T47D (cell line): ENCODE results near the gene AHR.

Experiments
- DNase-seq, 2 experiments: peaks; one replicate each; pipeline versions ENCODE4 v3.0.0 to v3.0.0-alpha.2; 2011 to 2012; ENCODE audit warnings: low read depth in 1 of 2, low spot score in 1 of 2
- JUND ChIP-seq: IDR thresholded peaks from 2 replicates; pipeline ENCODE4 v1.6.1; 2012; ENCODE audit warnings: low read depth
- in situ Hi-C: cut with HindIII; loops from 2 replicates; pipeline ENCODE4 v1.10.0; 2016; ENCODE audit warnings: low sequenced_read_pairs, low pct_unique_long_range_greater_than_20kb

Gene AHR

DNA sequence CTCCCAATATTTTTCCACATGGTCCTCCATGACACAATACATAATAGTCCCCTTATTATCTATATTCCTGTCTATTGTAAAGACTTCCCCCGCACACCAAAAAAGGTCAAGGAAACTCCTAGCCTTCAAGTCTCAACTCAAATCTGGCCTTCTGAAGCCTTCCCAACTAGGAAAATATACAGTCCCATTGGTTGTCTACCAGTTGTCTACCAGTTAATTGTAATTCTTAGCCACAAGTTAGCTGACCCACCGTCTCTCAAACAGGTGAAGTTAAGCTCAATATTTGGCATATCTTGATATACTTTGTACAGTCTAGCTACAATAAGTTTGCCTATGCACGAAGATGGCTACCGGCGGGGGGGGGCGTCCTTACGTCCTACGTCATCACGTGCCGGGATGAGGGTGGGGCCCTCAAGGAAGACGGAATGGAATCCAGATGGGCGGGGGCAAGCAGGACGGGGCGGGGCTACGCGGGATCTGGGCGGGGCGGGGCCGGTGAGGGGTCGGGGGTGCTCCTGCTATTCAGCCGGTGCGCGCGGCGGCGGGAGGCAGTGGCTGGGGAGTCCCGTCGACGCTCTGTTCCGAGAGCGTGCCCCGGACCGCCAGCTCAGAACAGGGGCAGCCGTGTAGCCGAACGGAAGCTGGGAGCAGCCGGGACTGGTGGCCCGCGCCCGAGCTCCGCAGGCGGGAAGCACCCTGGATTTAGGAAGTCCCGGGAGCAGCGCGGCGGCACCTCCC, at the start of gene AHR:
Gene AHR (plus strand): TSS at position 551 of the 738 bp plus-strand sequence. CDS start 613 bp downstream, outside the sequence.
- DNase-seq: peak; percentile 79 to 97
- in situ Hi-C loops: no loop called here
- no peak for TF ChIP-seq JUND

DNA sequence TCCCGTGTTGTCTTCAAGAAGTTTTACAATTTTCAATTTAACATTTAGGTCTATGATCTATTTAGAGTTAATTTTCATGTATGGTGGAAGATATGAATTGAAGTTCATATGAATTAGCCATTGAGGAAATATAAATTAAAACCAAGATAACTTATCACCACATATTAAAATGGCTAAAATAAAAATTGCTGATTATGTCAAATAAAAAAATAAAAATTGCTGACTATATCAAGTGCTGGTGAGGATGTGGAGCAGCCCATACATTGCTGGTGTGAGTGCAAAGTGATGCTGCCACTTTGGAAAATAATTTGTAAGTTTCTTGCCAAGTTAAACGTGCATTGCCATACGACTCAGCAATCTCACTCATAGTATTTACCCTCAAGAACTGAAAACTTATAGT, 44.6 kb upstream of the AHR start:
- in situ Hi-C loops: no loop called here
- DNase-seq: no peak
- TF ChIP-seq JUND: no peak

DNA sequence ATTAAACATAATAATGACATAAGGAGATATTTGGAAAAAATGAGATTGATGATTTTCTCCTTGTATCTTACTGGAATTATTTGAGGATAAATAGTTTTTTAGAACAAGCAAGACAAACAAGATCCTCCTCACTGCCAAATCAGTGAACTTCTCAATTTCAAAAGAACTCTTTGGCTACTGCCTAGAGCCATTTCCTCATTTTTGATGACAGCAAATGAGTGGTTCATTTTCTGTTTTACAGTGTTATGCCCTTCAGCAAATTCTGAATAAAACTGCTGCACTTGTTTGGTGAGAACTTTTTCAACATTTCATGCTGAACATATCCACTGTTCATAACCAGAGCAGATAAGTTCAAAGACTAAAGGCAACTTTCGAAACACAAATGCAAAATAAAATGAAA, 42.5 kb upstream of the AHR start:
- in situ Hi-C loops: no loop called here
- no peak for TF ChIP-seq JUND
- DNase-seq: no peak

DNA sequence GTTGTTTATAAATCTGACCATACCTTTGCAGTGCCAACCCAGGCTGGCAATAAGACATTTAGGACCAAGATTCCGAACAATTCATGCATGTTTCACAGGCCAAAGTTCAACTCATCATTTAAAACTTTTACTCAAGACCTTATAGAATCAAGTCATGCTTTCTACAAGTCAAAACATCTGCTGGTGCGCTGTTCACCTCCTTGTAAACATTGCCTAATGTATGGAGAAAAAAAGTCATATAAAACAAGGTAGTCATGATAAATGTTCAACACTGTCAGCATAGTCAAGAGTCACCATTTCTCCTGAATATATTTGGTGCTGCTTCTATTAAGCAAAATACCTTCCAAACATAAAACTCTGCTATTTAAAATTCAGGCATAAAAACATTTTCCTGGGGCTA, 42.1 kb upstream of the AHR start:
- no peak for TF ChIP-seq JUND
- in situ Hi-C loops: no loop called here
- DNase-seq: no peak

DNA sequence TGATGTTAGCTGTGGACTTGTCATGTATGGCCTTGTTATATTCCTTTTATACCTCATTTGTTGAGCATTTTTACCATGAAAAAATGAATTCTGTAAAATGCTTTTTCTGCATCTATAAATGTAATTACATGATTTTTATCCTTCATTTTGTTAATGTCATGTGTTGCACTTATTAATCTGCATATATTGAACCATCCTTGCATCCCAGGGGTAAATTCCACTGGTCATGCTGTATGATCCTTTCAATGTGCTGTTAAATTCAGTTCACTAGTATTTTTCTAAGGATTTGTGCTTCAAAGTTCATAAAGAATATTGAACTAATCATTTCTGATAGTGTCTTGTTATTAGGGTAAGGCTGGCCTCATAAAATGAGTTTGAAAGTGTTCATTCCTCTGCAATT, 31.9 kb upstream of the AHR start:
- DNase-seq: no peak
- TF ChIP-seq JUND: no peak
- in situ Hi-C loops: no loop called here

DNA sequence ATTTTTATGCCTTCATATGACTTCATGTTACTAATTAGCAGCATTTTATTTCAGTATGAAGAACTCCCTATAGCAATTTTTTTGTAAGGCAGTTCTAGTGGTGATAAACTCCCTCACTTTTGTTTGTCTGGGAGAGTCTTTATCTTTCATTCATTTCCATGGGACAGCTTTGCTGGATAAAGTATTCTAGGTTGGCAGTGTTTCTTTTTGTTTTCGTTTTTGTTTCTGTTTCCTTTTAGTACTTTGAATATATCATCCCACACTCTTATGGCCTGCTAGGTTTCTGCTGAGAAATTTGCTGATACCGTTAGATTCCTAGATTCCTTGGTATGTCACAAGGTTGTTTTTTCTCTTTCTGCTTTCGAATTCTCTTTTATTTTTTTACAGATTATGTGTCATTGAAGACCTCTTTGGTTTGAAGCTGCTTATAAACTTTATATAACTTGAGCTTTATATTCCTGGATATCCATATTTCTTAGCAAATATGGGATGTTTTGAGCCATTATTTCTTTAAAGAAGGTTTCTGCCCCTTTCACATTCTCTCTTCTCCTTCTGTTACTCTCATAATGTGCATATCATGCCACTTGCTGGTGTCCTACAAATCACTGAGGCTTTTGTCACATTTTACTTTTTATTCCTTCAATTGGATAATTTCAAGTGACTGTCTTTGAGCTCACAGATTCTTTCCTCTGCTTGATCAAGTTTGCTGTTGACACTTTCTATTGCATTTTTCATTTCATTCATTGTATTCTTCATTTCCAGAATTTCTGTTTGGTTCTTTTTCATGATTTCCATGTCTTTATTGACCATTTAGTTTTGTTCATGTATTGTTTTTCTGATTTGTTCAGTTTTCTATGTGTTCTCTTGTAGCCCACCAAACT, 28.9 kb upstream of the AHR start:
- in situ Hi-C loops: no loop called here
- no peak for TF ChIP-seq JUND
- no peak for DNase-seq

DNA sequence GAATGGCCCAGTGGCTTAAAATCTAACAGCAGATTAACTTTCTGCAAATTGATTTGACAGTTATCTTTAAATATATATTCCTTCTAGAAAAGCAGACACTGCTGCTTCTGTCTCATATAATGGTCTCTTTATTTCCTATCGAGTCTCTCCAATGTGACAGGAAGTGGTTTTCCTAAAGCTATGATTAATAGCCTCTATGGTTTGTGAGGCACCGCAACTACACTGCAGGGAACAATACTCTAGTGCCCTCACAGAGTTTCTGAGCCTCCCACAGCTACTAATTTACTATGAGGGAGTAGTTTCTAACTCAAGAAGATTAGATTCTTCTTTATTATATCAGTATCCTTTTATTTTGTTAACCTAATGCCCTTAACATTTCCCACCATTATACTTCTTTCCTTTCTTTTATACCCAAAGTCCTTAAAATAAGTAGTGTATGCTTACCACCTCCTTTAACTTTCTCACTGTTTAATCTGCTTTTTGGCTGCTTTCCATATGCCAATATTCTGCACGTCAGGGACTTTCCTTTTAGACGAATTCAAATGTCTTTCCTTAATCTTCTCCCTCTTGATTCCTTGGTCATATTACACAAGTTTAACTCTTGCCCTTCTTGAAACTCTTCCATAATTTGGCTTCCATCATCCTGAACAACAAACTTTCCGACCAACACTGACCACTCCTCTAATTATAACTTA, 23.8 kb upstream of the AHR start:
- no peak for DNase-seq
- TF ChIP-seq JUND: no peak
- in situ Hi-C loops: no loop called here

DNA sequence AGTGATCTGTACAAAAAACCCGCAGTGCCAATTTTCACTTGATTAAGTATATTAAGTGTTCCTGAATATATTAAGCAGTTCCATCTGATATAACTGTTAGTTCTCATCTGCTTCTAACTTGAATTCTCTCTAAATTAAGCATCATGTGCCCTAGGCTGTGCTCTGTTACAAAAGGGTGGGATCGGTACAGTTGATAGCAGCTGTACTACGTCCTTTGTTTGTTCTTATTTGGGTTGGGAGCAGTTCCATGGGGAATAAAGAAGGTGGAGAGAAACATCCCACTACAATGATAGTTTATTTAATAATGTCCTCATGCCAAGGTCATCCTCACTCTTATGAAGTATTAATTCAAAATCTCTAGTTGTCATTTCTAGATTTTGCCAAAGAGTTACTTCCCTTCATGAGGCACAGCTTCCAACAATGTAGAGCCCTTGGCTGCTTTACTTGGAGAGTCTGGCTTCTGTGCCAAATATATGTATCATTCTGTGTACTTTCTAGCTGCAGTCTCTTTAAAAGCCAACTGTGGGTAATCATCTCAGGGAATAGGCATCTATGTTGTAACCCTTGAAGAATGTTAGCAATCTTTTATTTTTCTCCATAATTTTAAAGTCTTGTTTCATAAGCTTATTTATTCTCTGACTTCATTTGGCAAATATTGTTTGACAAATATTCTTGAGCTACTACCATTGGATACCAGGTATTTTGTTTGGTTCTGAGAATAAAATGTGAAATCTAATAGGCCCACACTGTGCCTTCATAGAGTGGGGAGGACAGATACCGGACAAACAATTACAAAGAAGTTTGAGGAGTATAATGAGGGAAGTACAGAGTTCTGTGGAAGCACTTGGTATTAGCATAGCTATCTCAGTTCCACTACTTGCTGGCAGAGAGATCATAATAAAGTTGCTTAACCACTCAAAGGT, 22.4 kb upstream of the AHR start:
- in situ Hi-C loops: no loop called here
- TF ChIP-seq JUND: peak; percentile 73; the same call in 1 of the 2 replicates
- DNase-seq: peak; percentile 47 to 58

DNA sequence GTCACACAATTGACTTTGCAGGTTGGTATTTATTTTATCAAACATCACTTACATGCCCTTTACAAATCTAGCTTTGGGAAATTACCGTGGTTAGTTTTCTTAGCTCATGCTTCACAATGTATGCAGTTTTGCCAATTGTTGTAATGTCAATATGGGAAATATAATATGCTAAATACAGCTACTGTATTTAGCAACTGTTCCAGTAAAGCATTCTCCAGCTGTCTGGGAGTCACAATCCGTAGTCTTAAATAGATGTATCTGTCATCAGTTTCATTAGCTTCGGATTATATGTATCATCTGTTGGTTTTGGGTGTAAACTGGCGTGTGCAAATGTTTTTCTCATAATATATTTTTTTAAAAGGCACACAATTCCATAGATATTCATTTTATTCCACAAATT, 19.4 kb upstream of the AHR start:
- in situ Hi-C loops: no loop called here
- no peak for TF ChIP-seq JUND

DNA sequence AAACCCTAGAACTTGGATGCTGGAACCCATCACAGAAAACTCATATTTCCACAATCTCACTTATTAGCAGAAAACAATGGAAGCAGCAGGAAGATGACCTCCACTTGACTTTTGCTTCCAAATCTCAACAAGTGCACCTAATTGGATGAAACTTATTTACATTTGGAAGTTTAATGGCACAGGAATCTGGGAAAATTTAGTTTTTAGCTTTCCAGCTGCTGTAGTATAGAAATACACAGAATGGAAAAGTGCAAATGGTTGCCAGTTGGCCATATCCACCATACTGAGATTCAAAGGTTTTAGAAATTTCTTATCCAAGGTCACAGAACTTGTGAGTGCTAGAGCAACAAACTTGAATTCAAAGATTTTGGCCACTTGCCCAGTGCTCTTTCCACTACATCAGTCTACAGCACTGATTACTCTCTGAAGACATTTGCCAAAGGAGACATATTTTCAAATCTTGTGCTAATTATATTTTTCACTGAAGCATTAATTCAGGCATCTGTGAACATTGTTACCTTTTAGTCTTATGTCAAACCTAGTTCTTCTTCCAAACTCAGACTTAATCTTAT, 9.3 kb upstream of the AHR start:
- no peak for TF ChIP-seq JUND
- no peak for DNase-seq
- in situ Hi-C loops: no loop called here

More for the DNA sequence above, 19.4 kb upstream of the AHR start:
- DNase-seq: no peak

DNA sequence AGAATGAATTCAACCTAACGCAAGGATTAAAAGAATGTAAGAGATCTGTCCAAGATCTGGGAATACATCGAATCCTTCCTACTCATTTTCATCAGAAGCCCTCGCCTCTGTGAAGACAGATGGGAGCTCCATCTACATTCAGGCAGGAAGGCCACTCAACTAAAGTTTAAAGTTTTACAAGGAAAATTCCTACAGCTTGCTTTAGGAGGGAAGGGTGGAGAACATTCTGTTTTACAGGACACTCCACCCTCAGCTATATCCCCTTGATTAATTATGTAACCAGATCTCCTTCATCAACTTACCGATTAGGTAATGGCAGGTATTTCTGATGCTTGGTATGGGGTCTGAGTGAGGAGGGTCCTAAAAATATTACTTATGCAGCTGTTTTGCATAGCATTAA, 5.6 kb upstream of the AHR start:
- no peak for TF ChIP-seq JUND
- in situ Hi-C loops: no loop called here
- no peak for DNase-seq

DNA sequence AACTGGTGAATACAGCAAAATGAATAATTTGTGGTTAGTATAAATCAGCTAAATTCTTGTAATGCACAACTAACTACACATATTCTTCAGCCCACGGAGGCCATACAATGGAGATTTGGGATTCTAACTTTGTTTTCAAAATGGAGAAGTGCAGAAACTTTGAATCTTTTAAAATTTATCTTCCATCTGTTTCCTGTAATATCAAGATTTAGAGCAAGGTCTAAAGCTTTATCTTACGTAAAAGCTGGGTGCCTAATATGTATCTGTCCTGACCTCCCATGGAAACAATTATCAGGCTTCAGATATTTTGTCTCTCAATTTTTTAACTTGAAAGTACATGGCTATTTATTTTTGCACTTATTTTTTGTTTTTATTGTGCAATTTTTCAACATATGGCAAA, 5.0 kb upstream of the AHR start:
- no peak for TF ChIP-seq JUND
- DNase-seq: no peak
- in situ Hi-C loops: no loop called here
